GM12878 (cell line): ENCODE measurements around the gene CHID1. TPM values are rescaled to one million over a fixed set of nuclear protein-coding genes. Genes with fewer than 3 reads are reported as not detected.

Experiments
- ATAC-seq: fragments of 200-7000 bp; cut with Tn5 transposase; 3 replicates; pipeline ENCODE4 v1.9.1; 2020; ENCODE audit warnings: mild to moderate bottlenecking, moderate library complexity
- BruUV-seq: library from RNA; stranded (reverse); fragments of 400-500 nt; replicated peaks from 2 replicates; lab custom pipeline; 2021; lab: Mats Ljungman, UMichigan
- CTCF ChIA-PET: fragments of 300-600 bp; sonication (Branson Sonifier 250); formaldehyde crosslinking; extraction: SDS; loops from one replicate; lab custom pipeline; 2021; ENCODE audit warnings: inconsistent platforms; lab: Yijun Ruan, JAX
- POLR2A ChIA-PET: fragments of 350-600 bp; formaldehyde crosslinking; extraction: SDS; loops from one replicate; lab custom pipeline; 2021; ENCODE audit warnings: inconsistent platforms; lab: Charles Lee
- RAD21 ChIA-PET: fragments of 300-600 bp; sonication (Branson Sonifier 250); formaldehyde crosslinking; loops from one replicate; lab custom pipeline; 2023; ENCODE audit warnings: antibody characterized with exemption; ENCODE audit not compliant: unreplicated experiment; lab: Charles Lee
- SMC1A ChIA-PET: fragments of 300-600 bp; sonication (Branson Sonifier 250); formaldehyde crosslinking; loops from one replicate; lab custom pipeline; 2023; ENCODE audit not compliant: unreplicated experiment, uncharacterized antibody; lab: Charles Lee
- DNase-seq: peaks from one replicate; pipeline ENCODE4 v3.0.0-alpha.2; 2011; ENCODE audit warnings: low read depth, low spot score
- FAIRE-seq: peaks from 3 replicates; lab custom pipeline; 2011; peaks lifted over from hg19 to GRCh38; lab: Jason Lieb, UNC
- H2AFZ ChIP-seq: 2 replicates; pipeline ENCODE4 v1.6.0; 2011; ENCODE audit warnings: low read depth, low read length, control low read depth; ENCODE audit not compliant: control insufficient read depth
- H3K27ac ChIP-seq: 2 replicates; pipeline ENCODE4 v1.5.1; 2011; ENCODE audit warnings: control low read depth; ENCODE audit not compliant: control insufficient read depth, insufficient read depth
- H3K27me3 ChIP-seq, 2 experiments: replicated peaks in 1 of 2; 2 replicates each; pipeline versions ENCODE4 v1.6.0 to v1.6.1; 2011; ENCODE audit warnings: low read length in 1 of 2; ENCODE audit not compliant: control insufficient read depth in 2 of 2, insufficient read depth in 2 of 2
- H3K36me3 ChIP-seq, 2 experiments: 2 replicates each; pipeline ENCODE4 v1.5.1; 2011; ENCODE audit warnings: low read length in 1 of 2; ENCODE audit not compliant: control insufficient read depth in 2 of 2, insufficient read depth in 2 of 2
- H3K4me1 ChIP-seq: 2 replicates; pipeline ENCODE4 v1.6.1; 2011; ENCODE audit warnings: mild to moderate bottlenecking, low read length, moderate library complexity, mixed read lengths; ENCODE audit not compliant: control insufficient read depth, insufficient read depth
- H3K4me2 ChIP-seq: 2 replicates; pipeline ENCODE4 v1.6.0; 2011; ENCODE audit warnings: control low read depth; ENCODE audit not compliant: control insufficient read depth, insufficient read depth
- H3K4me3 ChIP-seq: fragments of 200-600 bp; sonication (generic); 2 replicates; pipeline ENCODE4 v1.5.1; 2016
- H3K79me2 ChIP-seq: 2 replicates; pipeline ENCODE4 v1.6.0; 2011; ENCODE audit warnings: low read length; ENCODE audit not compliant: control insufficient read depth, insufficient read depth
- H3K9ac ChIP-seq: 2 replicates; pipeline ENCODE4 v1.8.0; 2011; ENCODE audit warnings: low read length, control low read depth, mixed read lengths; ENCODE audit not compliant: control insufficient read depth, insufficient read depth
- H3K9me3 ChIP-seq: replicated peaks from 3 replicates; pipeline ENCODE4 v1.5.1; 2011; ENCODE audit warnings: mild to moderate bottlenecking, low read length; ENCODE audit not compliant: control insufficient read depth, insufficient read depth
- H4K20me1 ChIP-seq: 2 replicates; pipeline ENCODE4 v1.6.0; 2011; ENCODE audit not compliant: control insufficient read depth, insufficient read depth
- BMI1 ChIP-seq: fragments of 450-650 bp; IDR thresholded peaks from 2 replicates; pipeline ENCODE4 v1.6.1; 2016; ENCODE audit warnings: mild to moderate bottlenecking, moderate library complexity, borderline replicate concordance
- CBFB ChIP-seq: IDR thresholded peaks from 2 replicates; pipeline ENCODE4 v1.6.1; 2016; ENCODE audit warnings: antibody characterized with exemption, low read depth
- HCFC1 ChIP-seq: fragments of 150-350 bp; IDR thresholded peaks from 2 replicates; pipeline ENCODE4 v1.6.1; 2014; ENCODE audit warnings: low read length
- HDAC6 ChIP-seq: fragments of 200-600 bp; sonication (generic); IDR thresholded peaks from one replicate; pipeline ENCODE4 v1.8.0; 2017; ENCODE audit warnings: antibody characterized with exemption; ENCODE audit not compliant: unreplicated experiment
- IRF3 ChIP-seq: fragments of 450-650 bp; IDR thresholded peaks from 2 replicates; pipeline ENCODE4 v1.6.1; 2014; ENCODE audit warnings: mild to moderate bottlenecking
- MXI1 ChIP-seq: fragments of 150-350 bp; IDR thresholded peaks from 2 replicates; pipeline ENCODE4 v1.6.1; 2011; ENCODE audit warnings: low read depth, mild to moderate bottlenecking, inconsistent platforms, low read length, improper control_type of control experiment
- RB1 ChIP-seq: fragments of 450-650 bp; formaldehyde crosslinking; IDR thresholded peaks from 2 replicates; pipeline ENCODE4 v1.6.1; 2017; ENCODE audit warnings: mild to moderate bottlenecking, borderline replicate concordance
- SIX5 ChIP-seq: IDR thresholded peaks from 2 replicates; pipeline ENCODE4 v1.6.1; 2011; ENCODE audit warnings: mild to moderate bottlenecking, low read depth, low read length, moderate library complexity; ENCODE audit not compliant: severe bottlenecking
- SMAD1 ChIP-seq: fragments of 450-650 bp; IDR thresholded peaks from 2 replicates; pipeline ENCODE4 v1.6.1; 2018; ENCODE audit warnings: mild to moderate bottlenecking, low read depth; ENCODE audit not compliant: partially characterized antibody
- SMAD5 ChIP-seq: IDR thresholded peaks from 2 replicates; pipeline ENCODE4 v1.6.1; 2016; ENCODE audit warnings: antibody characterized with exemption, low read depth
- STAT1 ChIP-seq: fragments of 450-650 bp; conservative IDR thresholded peaks from 2 replicates; pipeline ENCODE4 v1.6.1; 2014; ENCODE audit warnings: antibody characterized with exemption, mild to moderate bottlenecking
- SUZ12 ChIP-seq: fragments of 200-600 bp; sonication (generic); IDR thresholded peaks from one replicate; pipeline ENCODE4 v1.6.1; 2018; ENCODE audit warnings: antibody characterized with exemption, mild to moderate bottlenecking; ENCODE audit not compliant: unreplicated experiment
- TARDBP ChIP-seq: IDR thresholded peaks from 2 replicates; pipeline ENCODE4 v1.6.1; 2016; ENCODE audit warnings: borderline replicate concordance
- TBL1XR1 ChIP-seq: IDR thresholded peaks from 2 replicates; pipeline ENCODE4 v1.6.1; 2012; ENCODE audit warnings: low read depth, low read length, improper control_type of control experiment
- WGBS: methylation state at CpG from one replicate; pipeline ENCODE4 v1.1.6; 2016; ENCODE audit warnings: low lambda C conversion rate; ENCODE audit not compliant: insufficient replicate concordance, insufficient coverage; ENCODE audit errors: missing lambda C conversion rate; 5-methylcytosine and 5-hydroxymethylcytosine counted together
- in situ Hi-C: fragments of 300-500 bp; cut with MboI; formaldehyde crosslinking; loops from 9 replicates; pipeline ENCODE4 v1.14.3; 2018; ENCODE audit warnings: mixed read lengths
- intact Hi-C: fragments of 100-400 bp; cut with micrococcal nuclease; formaldehyde crosslinking; loops from one replicate; pipeline ENCODE4 v1.14.2; 2022; ENCODE audit not compliant: unreplicated experiment
- polyA plus RNA-seq, 11 experiments: library from polyadenylated mRNA; depleted of rRNA in 4 of 11; unstranded in 6 of 11; stranded (reverse) in 5 of 11; fragments of >200 nt; fragmentation: Nextera tagmentation in 4 of 11; fragmentation: Illumina TruSeq in 1 of 11; extraction: Ambion mirVana in 4 of 11; extraction: Trizol in 1 of 11; gene quantifications; 1 replicate in 1 of 11; 2 replicates in 10 of 11; pipeline versions ENCODE4 v1.2.1 to v1.2.3, GENCODE V29; 2011 to 2016; ENCODE audit warnings: inconsistent platforms in 2 of 11, missing spikeins in 2 of 11, low read depth in 1 of 11
- total RNA-seq, 4 experiments: library from RNA; depleted of rRNA in 3 of 4; stranded (reverse); fragments of >200 nt in 3 of 4; fragmentation: Illumina TruSeq in 1 of 4; extraction: Trizol in 1 of 4; gene quantifications; 2 replicates each; pipeline versions ENCODE4 v1.2.1 to v1.2.3, GENCODE V29; 2013 to 2021

CHID1 gene
- total and polyA plus RNA-seq, 10 of the 15 experiments (the other 5 are each of a cell fraction or from before 2014, with no cell fraction given): 4.8 to 75.2 (median 30.1) TPM

GRCh38 chr11:890794-891540 lies 19.6 kb downstream of the CHID1 start:
- DNase-seq (no peak), FAIRE-seq (no peak), ATAC-seq (no peak)
- Histone ChIP-seq H3K9me3 (no peaks in the 10 kb centered on the region), H3K27me3 (no peaks in the 10 kb centered on the region), H3K4me3 (no peak overlapping the region), H3K4me2 (no peak overlapping the region), H2AFZ (no peak overlapping the region), H3K36me3 (peaks cover 0 to 1% of the 10 kb centered on the region in 2 experiments; a peak in 3 of 4 replicates), H3K27ac (no peak overlapping the region), H3K4me1 (no peaks in the 10 kb centered on the region), H4K20me1 (no peaks in the 10 kb centered on the region), H3K79me2 (no peaks in the 10 kb centered on the region), H3K9ac (no peak overlapping the region)
- POLR2A ChIA-PET: no interaction called here
- BruUV-seq: no TSS peak
- RAD21 ChIA-PET: no interaction called here
- SMC1A ChIA-PET: no interaction called here
- 98% methylated on average over 17 of the region's 27 CpGs for WGBS
- TF ChIP-seq SUZ12: no peak
- TF ChIP-seq SMAD1: no peak
- no peak for TF ChIP-seq SIX5
- no peak for TF ChIP-seq RB1
- TF ChIP-seq HCFC1: no peak
- no peak for TF ChIP-seq TARDBP
- TF ChIP-seq STAT1: no peak
- no peak for TF ChIP-seq SMAD5
- TF ChIP-seq IRF3: no peak
- no peak for TF ChIP-seq CBFB
- no peak for TF ChIP-seq HDAC6
- no peak for TF ChIP-seq TBL1XR1
- no peak for TF ChIP-seq BMI1
- no peak for TF ChIP-seq MXI1
- in situ Hi-C loops: no loop called here
- intact Hi-C loops: no loop called here
- CTCF ChIA-PET: no interaction called here
